Esophagus squamous epithelium (tissue), 4 donors: ENCODE measurements around the gene SLC19A1.

Source experiments
- CTCF ChIP-seq, 6 experiments: fragments of 450-650 bp in 4 of 6; fragments of 200-600 bp in 2 of 6; sonication (generic) in 2 of 6; IDR thresholded peaks; one replicate each; pipeline ENCODE4 v1.5.1; 2016 to 2019; ENCODE audit warnings: antibody characterized with exemption in 6 of 6, mild to moderate bottlenecking in 4 of 6, moderate library complexity in 4 of 6
- POLR2A ChIP-seq, 4 donors: fragments of 450-650 bp; IDR thresholded peaks; one replicate each; pipeline ENCODE4 v1.6.1; 2017; ENCODE audit warnings: antibody characterized with exemption in 4 of 4, mild to moderate bottlenecking in 4 of 4, moderate library complexity in 3 of 4

GRCh38 chr21:45575993-45576837, 34.0 kb upstream of the SLC19A1 start:
- no peak for TF ChIP-seq CTCF (IDR thresholded peaks at IDR 0.05)
- no peak for TF ChIP-seq POLR2A (IDR thresholded peaks at IDR 0.05)
